ENCODE data around the gene UBXN7.

UBXN7 gene

GRCh38 chr3:196334982-196335381 lies 97.2 kb downstream of the UBXN7 start:
- H3K4me3 ChIP-seq (ENCODE audit: control insufficient read depth, low read depth, low read length) = no peak overlapping the region
- DNase-seq (ENCODE audit: low read depth) = no peak
- no peak for TF ChIP-seq CTCF (conservative IDR thresholded peaks at IDR 0.05; ENCODE audit: control insufficient read depth, insufficient read depth, low read depth, low read length)

- no peak for DNase-seq (ENCODE audit: low read depth)
These were observed 100.1 kb downstream of the UBXN7 start for GRCh38 chr3:196332168-196332567.

GRCh38 chr3:196327405-196327804 lies 104.8 kb downstream of the UBXN7 start:
- no peak for DNase-seq (ENCODE audit: low read depth)
- no peak for TF ChIP-seq CTCF (conservative IDR thresholded peaks at IDR 0.05; ENCODE audit: control insufficient read depth, insufficient read depth, low read depth, low read length)
- H3K4me3 ChIP-seq (ENCODE audit: control insufficient read depth, low read depth, low read length) = no peak overlapping the region

More at GRCh38 chr3:196332168-196332567, 100.1 kb downstream of the UBXN7 start:
- TF ChIP-seq CTCF (conservative IDR thresholded peaks at IDR 0.05; ENCODE audit: control insufficient read depth, insufficient read depth, low read depth, low read length) = no peak
- H3K4me3 ChIP-seq (ENCODE audit: control insufficient read depth, low read depth, low read length) = no peak overlapping the region

- no peak overlapping the region for H3K4me3 ChIP-seq (ENCODE audit: control insufficient read depth, low read depth, low read length)
- DNase-seq (ENCODE audit: low read depth) = no peak
- TF ChIP-seq CTCF (conservative IDR thresholded peaks at IDR 0.05; ENCODE audit: control insufficient read depth, insufficient read depth, low read depth, low read length) = no peak
These were observed 105.3 kb downstream of the UBXN7 start for GRCh38 chr3:196326936-196327335.

- DNase-seq (ENCODE audit: low read depth) = peak; percentile 44
- peak; percentile 25 for TF ChIP-seq CTCF (conservative IDR thresholded peaks at IDR 0.05; ENCODE audit: control insufficient read depth, insufficient read depth, low read depth, low read length)
- no peak overlapping the region for H3K4me3 ChIP-seq (ENCODE audit: control insufficient read depth, low read depth, low read length)
These were observed 108.5 kb downstream of the UBXN7 start for GRCh38 chr3:196323691-196324090.

GRCh38 chr3:196323016-196323415 lies 109.2 kb downstream of the UBXN7 start:
- no peak for DNase-seq (ENCODE audit: low read depth)
- H3K4me3 ChIP-seq (ENCODE audit: control insufficient read depth, low read depth, low read length) = no peak overlapping the region
- no peak for TF ChIP-seq CTCF (conservative IDR thresholded peaks at IDR 0.05; ENCODE audit: control insufficient read depth, insufficient read depth, low read depth, low read length)

GRCh38 chr3:196321162-196321561 lies 111.1 kb downstream of the UBXN7 start:
- no peak for DNase-seq (ENCODE audit: low read depth)
- no peak for TF ChIP-seq CTCF (conservative IDR thresholded peaks at IDR 0.05; ENCODE audit: control insufficient read depth, insufficient read depth, low read depth, low read length)
- H3K4me3 ChIP-seq (ENCODE audit: control insufficient read depth, low read depth, low read length) = no peak overlapping the region

Data from fibroblast of mammary gland (primary cell).